DOHH2 (cell line): ENCODE measurements around the gene NYNRIN.
"Not testable (repeated sequence)": the region's sequence is repeated elsewhere in the genome, so short reads cannot be mapped to it uniquely, and the experiment has no call there.

Source experiments
- H3F3A ChIP-seq: fragments of 200-600 bp; sonication (generic), shearing (Covaris generic); 2 replicates; pipeline ENCODE4 v1.6.0; 2016; ENCODE audit warnings: antibody characterized with exemption, mild to moderate bottlenecking; ENCODE audit not compliant: control insufficient read depth, insufficient read depth
- H3K27ac ChIP-seq: fragments of 200-600 bp; sonication (generic); 2 replicates; pipeline ENCODE4 v1.5.1; 2014; ENCODE audit warnings: low read depth, mild to moderate bottlenecking, low read length, moderate library complexity
- H3K27me3 ChIP-seq: fragments of 200-600 bp; sonication (generic); 2 replicates; pipeline ENCODE4 v1.6.1; 2014; ENCODE audit warnings: mild to moderate bottlenecking, low read length, mixed read lengths; ENCODE audit not compliant: control insufficient read depth
- H3K36me3 ChIP-seq: fragments of 200-600 bp; sonication (generic); 2 replicates; pipeline ENCODE4 v1.6.1; 2014; ENCODE audit warnings: mild to moderate bottlenecking, low read length, moderate library complexity, mixed read lengths; ENCODE audit not compliant: control insufficient read depth
- H3K4me1 ChIP-seq: fragments of 200-600 bp; sonication (generic); 2 replicates; pipeline ENCODE4 v1.6.1; 2014; ENCODE audit warnings: mild to moderate bottlenecking, low read length, mixed read lengths; ENCODE audit not compliant: control insufficient read depth
- H3K4me2 ChIP-seq: fragments of 200-600 bp; sonication (generic); 2 replicates; pipeline ENCODE4 v1.6.0; 2014; ENCODE audit warnings: mild to moderate bottlenecking, low read length, moderate library complexity
- H3K4me3 ChIP-seq: fragments of 200-600 bp; sonication (generic); 2 replicates; pipeline ENCODE4 v1.5.1; 2014; ENCODE audit warnings: mild to moderate bottlenecking, low read length, mixed read lengths
- H3K79me2 ChIP-seq: fragments of 200-600 bp; sonication (generic); 2 replicates; pipeline ENCODE4 v1.6.1; 2014; ENCODE audit warnings: mild to moderate bottlenecking, low read length, mixed read lengths; ENCODE audit not compliant: control insufficient read depth
- H3K9me2 ChIP-seq: fragments of 200-600 bp; sonication (generic); replicated peaks from 2 replicates; pipeline ENCODE4 v1.6.1; 2014; ENCODE audit warnings: mild to moderate bottlenecking, low read length, mixed read lengths; ENCODE audit not compliant: control insufficient read depth
- H3K9me3 ChIP-seq: fragments of 200-600 bp; sonication (generic); 2 replicates; pipeline ENCODE4 v1.6.1; 2014; ENCODE audit warnings: antibody characterized with exemption, low read length, mixed read lengths; ENCODE audit not compliant: control insufficient read depth, insufficient read depth
- H4K20me1 ChIP-seq: fragments of 200-600 bp; sonication (generic); 2 replicates; pipeline ENCODE4 v1.6.0; 2014; ENCODE audit warnings: low read depth, mild to moderate bottlenecking, antibody characterized with exemption, low read length, moderate library complexity; ENCODE audit not compliant: control insufficient read depth, insufficient read depth
- EZH2phosphoT487 ChIP-seq: fragments of 200-600 bp; sonication (generic); IDR thresholded peaks from 2 replicates; pipeline ENCODE4 v1.6.1; 2017; ENCODE audit warnings: borderline replicate concordance, mild to moderate bottlenecking, antibody characterized with exemption, low read length, moderate library complexity, mixed read lengths
- TF ChIP-seq, protein P1 (sequence below): fragments of 200-600 bp; sonication (generic); IDR thresholded peaks from one replicate; pipeline ENCODE4 v1.5.1; 2014; ENCODE audit warnings: antibody characterized with exemption, mild to moderate bottlenecking, low read depth, low read length; ENCODE audit not compliant: poor library complexity, severe bottlenecking

NYNRIN gene

DNA sequence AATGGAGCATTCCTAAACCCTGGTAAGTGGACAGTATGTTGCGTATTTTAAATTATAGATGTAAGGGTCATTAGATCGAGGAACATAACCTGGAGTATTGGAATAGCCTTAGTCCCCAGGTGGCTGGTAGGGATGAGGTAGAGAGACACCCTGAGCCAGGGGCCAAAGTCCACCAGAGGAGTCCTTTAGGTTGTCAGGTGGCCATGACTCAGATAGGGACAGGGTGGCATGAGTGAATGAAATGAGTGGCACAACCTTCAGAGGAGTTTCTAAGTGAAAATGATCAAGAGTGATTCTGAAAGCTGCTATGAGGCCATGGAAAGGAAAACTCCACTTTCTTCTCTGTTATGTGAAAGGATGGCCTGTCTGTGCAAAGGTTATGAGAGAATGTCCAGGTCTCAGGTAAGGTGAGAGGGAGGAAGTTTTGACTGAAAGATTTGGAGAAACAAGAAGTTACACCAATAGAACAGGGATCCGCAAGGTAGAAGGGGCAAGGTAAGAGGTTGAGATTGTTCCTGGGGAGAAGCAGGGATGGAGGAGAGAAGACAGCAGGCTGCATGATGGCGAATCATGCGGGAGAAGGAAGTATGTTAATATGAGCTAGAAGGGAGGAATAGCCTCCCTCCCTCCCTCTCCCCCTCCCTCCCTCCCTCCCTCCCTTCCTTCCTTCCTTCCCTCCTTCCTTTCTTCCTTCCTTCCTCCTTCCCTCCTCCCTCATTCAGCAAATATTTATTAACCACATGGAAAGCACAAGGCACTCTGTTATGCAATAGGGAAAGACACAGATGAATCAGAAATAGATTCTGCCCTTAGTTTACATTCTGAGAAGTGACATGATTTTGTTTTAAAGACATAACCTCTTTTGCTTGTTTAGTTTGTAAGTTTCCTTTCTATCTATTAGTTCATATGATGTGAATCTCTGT is 45.0 kb upstream of the NYNRIN start:
- no peak overlapping the region for H3K4me2 ChIP-seq

DNA sequence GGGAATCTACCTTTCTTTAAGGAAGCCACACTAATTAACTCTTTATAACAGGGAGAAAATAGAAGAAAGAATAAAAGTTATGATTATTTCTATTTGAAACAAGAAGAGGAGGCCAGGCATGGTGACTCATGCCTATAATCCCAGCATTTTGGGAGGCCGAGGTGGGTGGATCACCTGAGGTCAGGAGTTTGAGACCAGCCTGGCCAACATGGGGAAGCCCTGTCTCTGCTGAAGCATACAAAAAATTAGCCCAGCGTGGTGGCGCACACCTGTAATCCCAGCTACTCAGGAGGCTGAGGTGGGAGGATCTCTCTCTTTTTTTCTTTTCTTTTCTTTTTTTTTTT is 44.3 kb upstream of the NYNRIN start:
- H3K36me3 ChIP-seq, H3K79me2 ChIP-seq, H3K9me3 ChIP-seq, H3K4me2 ChIP-seq, H4K20me1 ChIP-seq, H3F3A ChIP-seq, H3K4me1 ChIP-seq, H3K27ac ChIP-seq, H3K9me2 ChIP-seq, H3K4me3 ChIP-seq: not testable (repeated sequence)
- H3K27me3 ChIP-seq, result peaks cover 27% of the 10 kb centered on the region

More for the DNA sequence above, 45.0 kb upstream of the NYNRIN start:
- H3K27me3 ChIP-seq, result peaks cover 33% of the 10 kb centered on the region
- TF ChIP-seq, protein P1, sequence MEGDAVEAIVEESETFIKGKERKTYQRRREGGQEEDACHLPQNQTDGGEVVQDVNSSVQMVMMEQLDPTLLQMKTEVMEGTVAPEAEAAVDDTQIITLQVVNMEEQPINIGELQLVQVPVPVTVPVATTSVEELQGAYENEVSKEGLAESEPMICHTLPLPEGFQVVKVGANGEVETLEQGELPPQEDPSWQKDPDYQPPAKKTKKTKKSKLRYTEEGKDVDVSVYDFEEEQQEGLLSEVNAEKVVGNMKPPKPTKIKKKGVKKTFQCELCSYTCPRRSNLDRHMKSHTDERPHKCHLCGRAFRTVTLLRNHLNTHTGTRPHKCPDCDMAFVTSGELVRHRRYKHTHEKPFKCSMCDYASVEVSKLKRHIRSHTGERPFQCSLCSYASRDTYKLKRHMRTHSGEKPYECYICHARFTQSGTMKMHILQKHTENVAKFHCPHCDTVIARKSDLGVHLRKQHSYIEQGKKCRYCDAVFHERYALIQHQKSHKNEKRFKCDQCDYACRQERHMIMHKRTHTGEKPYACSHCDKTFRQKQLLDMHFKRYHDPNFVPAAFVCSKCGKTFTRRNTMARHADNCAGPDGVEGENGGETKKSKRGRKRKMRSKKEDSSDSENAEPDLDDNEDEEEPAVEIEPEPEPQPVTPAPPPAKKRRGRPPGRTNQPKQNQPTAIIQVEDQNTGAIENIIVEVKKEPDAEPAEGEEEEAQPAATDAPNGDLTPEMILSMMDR, result no peak
- no peak for TF ChIP-seq EZH2phosphoT487
- no peaks in the 10 kb centered on the region for H3K79me2 ChIP-seq
- H4K20me1 ChIP-seq, result no peaks in the 10 kb centered on the region
- H3K27ac ChIP-seq, result no peak overlapping the region
- H3K36me3 ChIP-seq, result no peaks in the 10 kb centered on the region
- peaks cover 4% of the 10 kb centered on the region; the same call in 1 of the 2 replicates for H3K4me1 ChIP-seq
- H3K4me3 ChIP-seq, result no peak overlapping the region
- H3K9me3 ChIP-seq, result no peaks in the 10 kb centered on the region
- H3K9me2 ChIP-seq, result no peaks in the 10 kb centered on the region
- H3F3A ChIP-seq, result no peaks in the 10 kb centered on the region

DNA sequence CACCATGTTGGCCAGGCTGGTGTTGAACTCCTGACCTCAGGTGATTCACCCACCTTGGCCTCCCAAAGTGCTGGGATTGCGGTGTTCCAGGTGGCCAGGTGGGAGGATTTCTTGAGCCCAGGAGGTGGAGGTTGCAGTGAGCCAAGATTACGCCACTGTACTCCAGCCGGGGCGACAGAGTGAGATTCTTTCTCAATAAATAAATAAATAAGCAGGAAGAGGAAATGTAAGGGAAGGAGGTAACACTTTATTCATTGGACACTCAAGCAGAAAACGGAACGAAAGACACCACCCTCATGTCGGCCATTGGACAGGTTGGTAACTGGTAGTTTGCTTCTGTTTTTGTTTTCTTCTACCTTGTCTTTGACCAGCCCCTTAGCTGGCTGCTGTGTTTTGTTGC is 43.8 kb upstream of the NYNRIN start:
- Histone ChIP-seq H3K27ac (no peak overlapping the region), H3K27me3 (peaks cover 22% of the 10 kb centered on the region), H3F3A (no peaks in the 10 kb centered on the region), H3K79me2 (no peaks in the 10 kb centered on the region), H3K4me3 (no peak overlapping the region), H3K9me2 (no peaks in the 10 kb centered on the region), H3K4me2 (no peak overlapping the region), H3K4me1 (peaks cover 4% of the 10 kb centered on the region; the same call in 1 of the 2 replicates), H3K36me3 (no peaks in the 10 kb centered on the region), H3K9me3 (no peaks in the 10 kb centered on the region), H4K20me1 (no peaks in the 10 kb centered on the region)
- TF ChIP-seq, protein P1, result no peak
- TF ChIP-seq EZH2phosphoT487, result no peak

DNA sequence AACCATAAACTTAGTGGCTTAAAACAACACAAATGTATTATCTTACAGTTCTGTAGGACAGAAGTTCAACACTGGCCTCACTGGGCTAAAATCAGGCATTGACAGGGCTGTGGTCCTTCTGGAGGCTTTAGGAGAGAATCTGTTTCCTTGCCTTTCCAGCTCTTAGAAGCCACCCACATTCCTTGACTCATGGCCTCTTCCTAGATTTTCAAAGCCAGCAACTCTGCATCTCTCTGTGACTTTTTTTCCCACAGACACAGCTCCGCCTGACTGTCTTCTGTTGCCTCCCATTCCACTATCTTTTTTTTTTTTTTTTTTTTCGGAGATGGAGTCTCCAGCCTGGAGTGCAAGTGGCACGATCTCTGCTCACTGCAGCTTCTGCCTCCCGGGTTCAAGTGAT is 42.6 kb upstream of the NYNRIN start:
- H3K4me1 ChIP-seq, result peaks cover 4% of the 10 kb centered on the region; the same call in 1 of the 2 replicates
- no peak overlapping the region for H3K4me2 ChIP-seq
- H3K36me3 ChIP-seq, result no peaks in the 10 kb centered on the region
- H3K9me3 ChIP-seq, result no peaks in the 10 kb centered on the region
- H3K27me3 ChIP-seq, result peaks cover 15% of the 10 kb centered on the region
- no peak for TF ChIP-seq EZH2phosphoT487
- TF ChIP-seq, protein P1, result no peak
- H3K9me2 ChIP-seq, result no peaks in the 10 kb centered on the region
- no peak overlapping the region for H3K4me3 ChIP-seq
- H3K27ac ChIP-seq, result no peak overlapping the region
- no peaks in the 10 kb centered on the region for H4K20me1 ChIP-seq
- no peaks in the 10 kb centered on the region for H3F3A ChIP-seq
- H3K79me2 ChIP-seq, result no peaks in the 10 kb centered on the region
